ENCODE results near the gene DCHS2.

DCHS2 gene

DNA sequence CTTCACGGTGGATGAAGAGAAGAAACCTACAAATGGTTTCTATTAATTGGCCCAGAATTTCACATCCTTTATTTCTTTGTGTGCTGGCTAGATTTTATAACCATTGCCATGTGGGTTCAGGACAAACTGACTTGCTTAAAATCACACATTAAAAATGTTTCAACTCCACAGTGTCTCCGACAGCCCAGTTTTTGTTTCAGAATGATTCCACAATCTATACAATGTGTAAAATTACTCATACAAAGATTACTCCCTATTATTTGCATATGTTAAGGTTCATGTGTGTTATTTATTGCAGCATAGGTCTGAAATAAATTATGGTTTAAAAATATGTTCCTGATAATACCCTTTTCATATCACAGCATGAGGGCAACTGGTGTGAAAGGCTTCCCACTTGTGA is 20.6 kb downstream of the DCHS2 start:
- Histone ChIP-seq H4K20me1 (ENCODE audit: insufficient read depth, low read length) (no peaks in the 10 kb centered on the region), H3K4me2 (ENCODE audit: insufficient read depth, low read length) (no peak overlapping the region), H3K79me2 (ENCODE audit: insufficient read depth, low read length) (no peaks in the 10 kb centered on the region), H3K27me3 (ENCODE audit: insufficient read depth, low read length, poor library complexity) (peaks cover 7% of the 10 kb centered on the region), H3K4me3 (ENCODE audit: low read depth in 1 of 2, low read length in 2 of 2) (no peak overlapping the region), H3K36me3 (ENCODE audit: insufficient read depth, low read length) (no peaks in the 10 kb centered on the region), H3K9ac (ENCODE audit: low read depth, low read length) (no peak overlapping the region), H3K4me1 (ENCODE audit: insufficient read depth, low read length) (no peaks in the 10 kb centered on the region), H2AFZ (ENCODE audit: low read depth, low read length) (no peak overlapping the region), H3K9me3 (ENCODE audit: insufficient read depth, low read length, severe bottlenecking) (no peaks in the 10 kb centered on the region), H3K27ac (ENCODE audit: low read length) (no peak overlapping the region)
- ATAC-seq (ENCODE audit: insufficient read depth, low read depth) (no peak), DNase-seq (no peak)
- no peak for TF ChIP-seq CTCF (IDR thresholded peaks at IDR 0.05; ENCODE audit: borderline replicate concordance, extremely low read depth, low read length, poor library complexity, severe bottlenecking)
- no peak for TF ChIP-seq EZH2 (IDR thresholded peaks at IDR 0.05; ENCODE audit: borderline replicate concordance, low read depth, low read length, severe bottlenecking)

- H4K20me1 ChIP-seq (ENCODE audit: insufficient read depth, low read length), result no peaks in the 10 kb centered on the region
- TF ChIP-seq EZH2 (IDR thresholded peaks at IDR 0.05; ENCODE audit: borderline replicate concordance, low read depth, low read length, severe bottlenecking) (no peak), CTCF (IDR thresholded peaks at IDR 0.05; ENCODE audit: borderline replicate concordance, extremely low read depth, low read length, poor library complexity, severe bottlenecking) (no peak)
Measured at GRCh38 chr4:154467886-154468285, 23.7 kb downstream of the DCHS2 start.

DNA sequence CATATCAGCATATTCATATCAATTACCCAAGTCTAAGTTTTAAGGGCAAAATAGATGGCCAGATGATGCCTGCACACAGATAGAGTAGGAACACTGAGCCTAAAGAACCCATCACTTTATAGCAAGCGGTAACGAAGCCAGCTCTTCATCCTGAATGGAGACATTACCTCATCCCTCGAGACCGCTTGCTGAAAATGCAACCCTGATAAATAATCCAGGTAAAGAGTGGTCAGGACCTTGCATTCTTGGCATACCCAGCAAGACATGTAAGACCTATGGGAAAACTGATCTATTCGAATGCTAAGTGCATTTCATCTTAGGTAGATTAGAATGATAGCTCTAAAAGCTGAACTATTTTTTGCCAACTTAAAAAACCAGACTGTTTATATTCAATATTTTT is 25.3 kb downstream of the DCHS2 start:
- no peaks in the 10 kb centered on the region for H3K79me2 ChIP-seq (ENCODE audit: insufficient read depth, low read length)
- H3K36me3 ChIP-seq (ENCODE audit: insufficient read depth, low read length), result no peaks in the 10 kb centered on the region
- H4K20me1 ChIP-seq (ENCODE audit: insufficient read depth, low read length), result no peaks in the 10 kb centered on the region
- no peak overlapping the region for H3K4me3 ChIP-seq (ENCODE audit: low read depth in 1 of 2, low read length in 2 of 2)
- DNase-seq (no peak), ATAC-seq (ENCODE audit: insufficient read depth, low read depth) (no peak)
- TF ChIP-seq CTCF (IDR thresholded peaks at IDR 0.05; ENCODE audit: borderline replicate concordance, extremely low read depth, low read length, poor library complexity, severe bottlenecking) (no peak), EZH2 (IDR thresholded peaks at IDR 0.05; ENCODE audit: borderline replicate concordance, low read depth, low read length, severe bottlenecking) (no peak)
- H3K4me1 ChIP-seq (ENCODE audit: insufficient read depth, low read length), result no peaks in the 10 kb centered on the region
- H3K27ac ChIP-seq (ENCODE audit: low read length), result no peak overlapping the region
- H3K4me2 ChIP-seq (ENCODE audit: insufficient read depth, low read length), result no peak overlapping the region
- H3K9ac ChIP-seq (ENCODE audit: low read depth, low read length), result no peak overlapping the region
- H2AFZ ChIP-seq (ENCODE audit: low read depth, low read length), result no peak overlapping the region
- peaks cover 15% of the 10 kb centered on the region for H3K27me3 ChIP-seq (ENCODE audit: insufficient read depth, low read length, poor library complexity)
- H3K9me3 ChIP-seq (ENCODE audit: insufficient read depth, low read length, severe bottlenecking), result no peaks in the 10 kb centered on the region

More at GRCh38 chr4:154467886-154468285, 23.7 kb downstream of the DCHS2 start:
- Histone ChIP-seq H2AFZ (ENCODE audit: low read depth, low read length) (no peak overlapping the region), H3K27ac (ENCODE audit: low read length) (no peak overlapping the region), H3K4me1 (ENCODE audit: insufficient read depth, low read length) (no peaks in the 10 kb centered on the region), H3K4me2 (ENCODE audit: insufficient read depth, low read length) (no peak overlapping the region), H3K9ac (ENCODE audit: low read depth, low read length) (no peak overlapping the region), H3K4me3 (ENCODE audit: low read depth in 1 of 2, low read length in 2 of 2) (no peak overlapping the region), H3K79me2 (ENCODE audit: insufficient read depth, low read length) (no peaks in the 10 kb centered on the region), H3K9me3 (ENCODE audit: insufficient read depth, low read length, severe bottlenecking) (no peaks in the 10 kb centered on the region), H3K36me3 (ENCODE audit: insufficient read depth, low read length) (no peaks in the 10 kb centered on the region), H3K27me3 (ENCODE audit: insufficient read depth, low read length, poor library complexity) (peaks cover 10% of the 10 kb centered on the region)
- no peak for ATAC-seq (ENCODE audit: insufficient read depth, low read depth)
- no peak for DNase-seq

- Histone ChIP-seq H3K9ac (ENCODE audit: low read depth, low read length) (no peak overlapping the region), H4K20me1 (ENCODE audit: insufficient read depth, low read length) (no peaks in the 10 kb centered on the region), H3K27ac (ENCODE audit: low read length) (no peak overlapping the region), H3K79me2 (ENCODE audit: insufficient read depth, low read length) (no peaks in the 10 kb centered on the region), H3K4me1 (ENCODE audit: insufficient read depth, low read length) (no peaks in the 10 kb centered on the region), H3K4me3 (ENCODE audit: low read depth in 1 of 2, low read length in 2 of 2) (no peak overlapping the region), H3K4me2 (ENCODE audit: insufficient read depth, low read length) (no peak overlapping the region), H3K36me3 (ENCODE audit: insufficient read depth, low read length) (no peaks in the 10 kb centered on the region), H2AFZ (ENCODE audit: low read depth, low read length) (no peak overlapping the region), H3K9me3 (ENCODE audit: insufficient read depth, low read length, severe bottlenecking) (no peaks in the 10 kb centered on the region), H3K27me3 (ENCODE audit: insufficient read depth, low read length, poor library complexity) (peaks cover 10% of the 10 kb centered on the region)
- ATAC-seq (ENCODE audit: insufficient read depth, low read depth) (no peak), DNase-seq (no peak)
- TF ChIP-seq EZH2 (IDR thresholded peaks at IDR 0.05; ENCODE audit: borderline replicate concordance, low read depth, low read length, severe bottlenecking), result no peak
- no peak for TF ChIP-seq CTCF (IDR thresholded peaks at IDR 0.05; ENCODE audit: borderline replicate concordance, extremely low read depth, low read length, poor library complexity, severe bottlenecking)
Measured at GRCh38 chr4:154465085-154465484, 26.5 kb downstream of the DCHS2 start.
